HCT116 (cell line): Measurements from ENCODE around the gene KIF1A. TPM values are rescaled to one million over a fixed set of nuclear protein-coding genes. Genes with fewer than 3 reads are reported as not detected.
"Not testable (repeated sequence)": the region's sequence is repeated elsewhere in the genome, so short reads cannot be mapped to it uniquely, and the experiment has no call there.

Experiments
- ATAC-seq: fragments of 200-7000 bp; cut with Tn5 transposase; 2 replicates; pipeline ENCODE4 v1.9.1; 2020; ENCODE audit warnings: mild to moderate bottlenecking, moderate library complexity
- BruUV-seq: library from RNA; stranded (reverse); fragments of 400-500 nt; replicated peaks from 2 replicates; lab custom pipeline; 2021; lab: Mats Ljungman, UMichigan
- CTCF ChIA-PET: fragments of 300-600 bp; sonication (Branson Sonifier 250); formaldehyde crosslinking; loops from one replicate; lab custom pipeline; 2021; ENCODE audit warnings: antibody characterized with exemption; lab: Charles Lee
- POLR2A ChIA-PET: fragments of 300-600, 350-600 bp; sonication (Branson Sonifier 250); formaldehyde crosslinking; loops from one replicate; lab custom pipeline; 2021; ENCODE audit warnings: antibody characterized with exemption; lab: Charles Lee
- RAD21 ChIA-PET, 2 experiments: fragments of 300-600 bp; sonication (Branson Sonifier 250); formaldehyde crosslinking; loops; one replicate each; lab custom pipeline; 2023; ENCODE audit warnings: low total read pairs in 2 of 2; ENCODE audit not compliant: uncharacterized antibody in 2 of 2, unreplicated experiment in 2 of 2, low non-redundant PET in 1 of 2; lab: Charles Lee
- DNase-seq: peaks from one replicate; pipeline ENCODE4 v3.0.0-alpha.2; 2010; ENCODE audit warnings: low read depth, low spot score
- H2AFZ ChIP-seq: fragments of 200-600 bp; shearing (Covaris generic), sonication (generic); 2 replicates; pipeline ENCODE4 v1.6.1; 2017; ENCODE audit warnings: low read depth, mixed run types, mixed read lengths, antibody characterized with exemption, low read length; ENCODE audit not compliant: poor library complexity, severe bottlenecking
- H3K27ac ChIP-seq: 2 replicates; pipeline ENCODE4 v1.5.1; 2012; ENCODE audit warnings: low read depth, low read length
- H3K27me3 ChIP-seq: fragments of 200-600 bp; sonication (generic); 2 replicates; pipeline ENCODE4 v1.6.1; 2016; ENCODE audit warnings: mixed run types, low read length, mixed read lengths; ENCODE audit not compliant: insufficient read depth
- H3K36me3 ChIP-seq, 2 experiments: fragments of 200-500 bp in 1 of 2; fragments of 200-600 bp in 1 of 2; sonication (Bioruptor generic) in 1 of 2; sonication (generic) in 1 of 2; 2 replicates each; pipeline versions ENCODE4 v1.5.1 to v1.6.1; 2014 to 2016; ENCODE audit warnings: low read length in 2 of 2, inconsistent platforms in 1 of 2, mixed read lengths in 1 of 2, mixed run types in 1 of 2; ENCODE audit not compliant: insufficient read depth in 2 of 2, control insufficient read depth in 1 of 2
- H3K4me1 ChIP-seq, 2 experiments: fragments of 200-600 bp in 1 of 2; sonication (generic) in 1 of 2; 2 replicates each; pipeline versions ENCODE4 v1.5.1 to v1.6.1; 2012 to 2017; ENCODE audit warnings: low read length in 2 of 2, inconsistent platforms in 1 of 2, mild to moderate bottlenecking in 1 of 2, mixed read lengths in 1 of 2, mixed run types in 1 of 2, moderate library complexity in 1 of 2; ENCODE audit not compliant: insufficient read depth in 2 of 2, control insufficient read depth in 1 of 2
- H3K4me2 ChIP-seq: fragments of 200-600 bp; sonication (generic); 2 replicates; pipeline ENCODE4 v1.6.1; 2017; ENCODE audit warnings: mixed run types, low read length, mixed read lengths
- H3K4me3 ChIP-seq, 2 experiments: fragments of 200-600 bp in 1 of 2; sonication (generic) in 1 of 2; replicated peaks in 1 of 2; 2 replicates each; pipeline ENCODE4 v1.5.1; 2011 to 2016; ENCODE audit warnings: low read length in 2 of 2, control low read depth in 1 of 2, low read depth in 1 of 2, mild to moderate bottlenecking in 1 of 2, mixed read lengths in 1 of 2, mixed run types in 1 of 2
- H3K79me2 ChIP-seq: fragments of 200-600 bp; sonication (generic); 2 replicates; pipeline ENCODE4 v1.6.1; 2017; ENCODE audit warnings: mild to moderate bottlenecking, mixed run types, low read length, moderate library complexity, mixed read lengths; ENCODE audit not compliant: insufficient read depth
- H3K9ac ChIP-seq: fragments of 200-600 bp; sonication (generic); 2 replicates; pipeline ENCODE4 v1.6.1; 2016; ENCODE audit warnings: low read length, mixed read lengths
- H3K9me2 ChIP-seq: fragments of 200-600 bp; sonication (generic), shearing (Covaris generic); 2 replicates; pipeline ENCODE4 v1.6.1; 2017; ENCODE audit warnings: mixed run types, mild to moderate bottlenecking, moderate library complexity; ENCODE audit not compliant: insufficient read depth
- H3K9me3 ChIP-seq, 2 experiments: fragments of 200-500 bp in 1 of 2; fragments of 200-600 bp in 1 of 2; sonication (Bioruptor generic) in 1 of 2; sonication (generic) in 1 of 2; 2 replicates each; pipeline ENCODE4 v1.6.1; 2014 to 2017; ENCODE audit warnings: low read length in 2 of 2, mixed read lengths in 2 of 2, inconsistent platforms in 1 of 2, low read depth in 1 of 2, mild to moderate bottlenecking in 1 of 2, mixed run types in 1 of 2, moderate library complexity in 1 of 2; ENCODE audit not compliant: control insufficient read depth in 1 of 2, insufficient read depth in 1 of 2
- H4K20me1 ChIP-seq: fragments of 200-600 bp; sonication (generic), shearing (Covaris generic); 2 replicates; pipeline ENCODE4 v1.6.1; 2017; ENCODE audit warnings: mixed run types, mild to moderate bottlenecking, moderate library complexity; ENCODE audit not compliant: insufficient read depth
- CTCF ChIP-seq, 3 experiments: fragments of 200-600 bp in 1 of 3; sonication (generic) in 1 of 3; IDR thresholded peaks in 2 of 3; conservative IDR thresholded peaks in 1 of 3; 2 replicates each; pipeline ENCODE4 v1.5.1; 2012 to 2017; ENCODE audit warnings: low read depth in 2 of 3, low read length in 2 of 3, antibody characterized with exemption in 1 of 3, borderline replicate concordance in 1 of 3, control low read depth in 1 of 3, mild to moderate bottlenecking in 1 of 3, mixed read lengths in 1 of 3, mixed run types in 1 of 3, moderate library complexity in 1 of 3; ENCODE audit not compliant: insufficient read depth in 1 of 3
- EGR1 ChIP-seq: IDR thresholded peaks from 2 replicates; pipeline ENCODE4 v1.6.1; 2012; ENCODE audit warnings: low read depth
- JUND ChIP-seq: IDR thresholded peaks from 2 replicates; pipeline ENCODE4 v1.6.1; 2012
- MAX ChIP-seq: IDR thresholded peaks from 2 replicates; pipeline ENCODE4 v1.6.1; 2012
- intact Hi-C: fragments of 100-400 bp; cut with micrococcal nuclease; formaldehyde crosslinking; loops from 2 replicates; pipeline ENCODE4 v1.10.0; 2022
- total RNA-seq: library from RNA; stranded (reverse); gene quantifications from one replicate; pipeline ENCODE4 v1.2.1, GENCODE V29; 2021; ENCODE audit not compliant: unreplicated experiment

Gene KIF1A
- total RNA-seq, 1 experiment from 2014 or later = 0.27 TPM

GRCh38 chr2:240847817-240848216 lies 27.8 kb upstream of the KIF1A start (continued):
- TF ChIP-seq MAX (no peak), CTCF (IDR thresholded peaks at IDR 0.05 in 2 of 3, conservative IDR thresholded peaks at IDR 0.05 in 1 of 3; ENCODE audit: borderline replicate concordance in 1 of 3, insufficient read depth in 1 of 3, low read depth in 2 of 3, low read length in 2 of 3) (no peak), JUND (no peak)

- no peak overlapping the region for H3K4me2 ChIP-seq
- no TSS peak for BruUV-seq
- no peaks in the 10 kb centered on the region for H3K9me2 ChIP-seq
- DNase-seq = no peak
- no peak overlapping the region for H3K4me3 ChIP-seq
- ATAC-seq = no peak
- POLR2A ChIA-PET = no interaction called here
- intact Hi-C loops = no loop called here
- CTCF ChIA-PET = no interaction called here
- H3K27me3 ChIP-seq = no peaks in the 10 kb centered on the region
- no peak overlapping the region for H3K27ac ChIP-seq
- no peaks in the 10 kb centered on the region for H3K4me1 ChIP-seq
- H3K9ac ChIP-seq = no peak overlapping the region
- no peak for TF ChIP-seq EGR1
- no peaks in the 10 kb centered on the region for H3K9me3 ChIP-seq
- no peak overlapping the region for H2AFZ ChIP-seq
- no peaks in the 10 kb centered on the region for H3K79me2 ChIP-seq
- H3K36me3 ChIP-seq = no peaks in the 10 kb centered on the region
- RAD21 ChIA-PET = no interaction called here
- no peaks in the 10 kb centered on the region for H4K20me1 ChIP-seq
Measured at GRCh38 chr2:240846873-240847595, 27.0 kb upstream of the KIF1A start.

- H3K4me3 ChIP-seq, H3K27me3 ChIP-seq, H3K4me2 ChIP-seq, H3K79me2 ChIP-seq, RAD21 ChIA-PET, intact Hi-C loops, H4K20me1 ChIP-seq, H3K27ac ChIP-seq, H3K36me3 ChIP-seq, BruUV-seq, DNase-seq, H3K4me1 ChIP-seq, ATAC-seq, CTCF ChIA-PET, H3K9ac ChIP-seq, POLR2A ChIA-PET, H3K9me2 ChIP-seq, H3K9me3 ChIP-seq, H2AFZ ChIP-seq: not testable (repeated sequence)
Measured at GRCh38 chr2:240846309-240846708, 26.3 kb upstream of the KIF1A start.
